ENCODE measurements around the gene ATP11A. TPM values are rescaled to one million over a fixed set of nuclear protein-coding genes. Genes with fewer than 3 reads are reported as not detected.
"Not testable (repeated sequence)": the region's sequence is repeated elsewhere in the genome, so short reads cannot be mapped to it uniquely, and the experiment has no call there.

ATP11A gene
- total RNA-seq, 1 experiment from 2014 or later: 3.2 TPM

DNA sequence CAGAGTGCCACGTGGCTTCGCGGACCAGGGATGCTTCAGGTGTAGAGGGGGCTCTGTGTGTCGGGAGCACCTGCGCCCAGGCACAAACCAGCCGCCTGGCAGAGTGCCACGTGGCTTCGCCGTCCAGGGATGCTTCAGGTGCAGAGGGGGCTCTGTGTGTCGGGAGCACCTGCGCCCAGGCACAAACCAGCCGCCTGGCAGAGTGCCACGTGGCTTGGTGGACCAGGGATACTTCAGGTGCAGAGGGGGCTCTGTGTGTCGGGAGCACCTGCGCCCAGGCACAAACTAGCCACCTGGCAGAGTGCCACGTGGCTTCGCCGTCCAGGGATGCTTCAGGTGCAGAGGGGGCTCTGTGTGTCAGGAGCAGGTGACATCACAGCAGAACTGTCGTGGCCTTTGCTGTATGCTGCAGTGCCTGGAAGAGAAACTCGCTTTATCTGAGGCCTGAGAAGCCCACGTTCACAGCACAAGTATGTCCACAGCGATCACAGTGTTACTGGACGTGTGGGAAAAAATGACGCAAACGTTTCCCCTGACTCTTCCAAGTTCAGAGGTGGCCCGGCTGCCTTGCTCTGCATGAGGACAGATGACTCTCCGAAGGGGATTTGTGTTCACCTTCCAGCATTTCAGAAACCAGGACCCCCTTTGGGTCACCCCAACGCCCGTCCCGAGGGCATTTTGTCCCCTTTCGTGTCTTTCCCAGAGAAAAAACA lies 151.6 kb downstream of the ATP11A start:
- not testable (repeated sequence) for DNase-seq (ENCODE audit: low spot score)

DNA sequence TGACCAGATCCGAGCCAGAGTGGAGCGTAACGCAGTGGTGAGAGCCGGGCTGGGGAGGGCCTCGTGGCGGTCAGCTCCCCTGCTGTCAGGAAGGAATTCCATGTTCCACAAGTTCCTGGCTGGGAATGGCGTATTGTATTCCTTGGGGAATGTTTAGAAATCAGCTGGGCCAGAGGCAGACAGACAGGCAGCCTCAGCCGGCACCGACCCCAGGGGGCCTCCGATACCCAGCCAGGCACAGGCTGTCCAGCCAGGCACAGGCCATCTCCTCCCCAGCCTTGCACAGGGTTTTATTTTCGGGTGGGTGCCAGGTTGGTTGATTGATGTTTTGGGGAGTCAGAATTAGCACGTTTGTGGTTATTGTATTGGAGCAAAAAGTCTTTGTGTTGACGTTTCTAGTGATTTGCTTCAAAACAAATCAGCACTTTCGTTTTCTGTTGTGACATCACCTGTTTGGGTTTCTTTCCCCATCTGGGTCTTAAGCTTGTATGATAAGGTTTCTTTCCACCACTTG lies 152.6 kb downstream of the ATP11A start:
- no peak for DNase-seq (ENCODE audit: low spot score)

DNA sequence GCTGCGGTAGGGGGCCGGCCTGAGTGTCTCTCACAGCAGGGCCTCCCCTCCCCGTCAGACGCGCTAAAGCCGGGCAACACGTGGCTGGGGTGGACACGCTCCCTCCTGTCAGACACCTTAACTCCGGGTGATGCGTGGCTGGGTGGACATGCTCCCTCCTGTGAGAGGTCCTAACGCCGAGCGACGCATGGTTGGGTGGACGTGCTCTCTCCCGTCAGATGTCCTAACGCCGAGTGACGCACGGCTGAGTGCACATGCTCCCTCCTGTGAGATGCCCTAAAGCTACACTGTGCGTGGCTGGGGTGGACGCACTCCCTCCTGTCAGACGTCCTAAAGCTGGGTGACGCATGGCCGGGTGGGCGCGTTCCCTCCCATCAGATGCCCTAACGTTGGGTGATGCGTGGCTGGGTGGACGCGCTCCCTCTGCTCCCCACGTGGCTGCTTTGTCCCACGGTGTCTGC lies 153.1 kb downstream of the ATP11A start:
- no peak for DNase-seq (ENCODE audit: low spot score)

DNA sequence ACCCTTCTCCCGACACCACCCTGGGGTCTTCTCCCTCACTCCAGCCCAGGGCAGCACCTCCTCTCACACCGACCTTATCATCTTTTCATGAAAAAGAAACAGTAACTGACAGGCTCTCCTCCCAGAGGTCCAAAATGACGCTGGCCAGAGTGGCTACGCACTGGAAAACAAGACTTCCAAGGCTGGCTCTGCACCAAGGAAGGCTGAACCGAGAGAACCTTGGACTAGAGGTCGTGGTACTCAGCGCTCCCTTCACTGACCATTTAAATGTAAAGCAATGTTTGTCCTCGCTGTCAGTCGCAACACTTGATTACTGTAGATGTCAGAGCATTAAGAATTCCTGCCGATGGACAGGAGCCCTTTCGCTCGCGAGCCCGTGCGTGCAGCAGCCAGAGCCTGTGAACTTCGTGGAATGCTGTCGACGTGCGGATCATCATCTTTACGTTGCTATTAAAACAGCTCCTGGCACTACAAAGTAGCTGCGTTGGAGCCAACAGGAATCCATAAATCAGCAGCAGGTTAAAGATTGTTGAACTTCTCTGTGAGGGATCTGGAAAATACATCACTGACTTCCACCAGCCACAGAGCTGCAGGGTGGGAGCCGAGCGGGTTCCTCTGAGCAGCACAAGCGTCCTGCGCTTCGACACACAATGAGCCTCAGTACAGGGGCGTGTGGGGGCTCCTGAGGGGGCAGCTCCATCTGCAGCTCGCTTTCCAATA lies 153.7 kb downstream of the ATP11A start:
- no peak for DNase-seq (ENCODE audit: low spot score)

DNA sequence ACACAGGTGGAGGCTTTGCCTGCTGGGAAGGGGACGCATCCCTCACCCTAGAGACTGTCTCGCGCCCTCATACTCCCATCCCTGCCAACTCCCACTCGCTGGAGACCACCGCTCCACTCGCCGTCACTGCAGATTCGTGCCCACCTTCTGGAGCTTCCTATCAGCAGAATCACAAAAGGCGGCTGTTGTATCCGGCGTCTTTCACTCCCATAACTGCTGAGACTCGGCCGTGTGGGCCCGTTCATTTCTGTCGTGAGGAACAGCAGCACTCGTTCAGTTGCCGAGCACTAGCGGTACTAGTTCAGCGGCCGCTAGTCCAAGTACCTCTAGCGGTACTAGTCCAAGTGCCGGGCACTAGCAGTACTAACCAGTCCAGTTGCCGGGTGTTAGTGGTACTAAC lies 154.6 kb downstream of the ATP11A start:
- no peak for DNase-seq (ENCODE audit: low spot score)

DNA sequence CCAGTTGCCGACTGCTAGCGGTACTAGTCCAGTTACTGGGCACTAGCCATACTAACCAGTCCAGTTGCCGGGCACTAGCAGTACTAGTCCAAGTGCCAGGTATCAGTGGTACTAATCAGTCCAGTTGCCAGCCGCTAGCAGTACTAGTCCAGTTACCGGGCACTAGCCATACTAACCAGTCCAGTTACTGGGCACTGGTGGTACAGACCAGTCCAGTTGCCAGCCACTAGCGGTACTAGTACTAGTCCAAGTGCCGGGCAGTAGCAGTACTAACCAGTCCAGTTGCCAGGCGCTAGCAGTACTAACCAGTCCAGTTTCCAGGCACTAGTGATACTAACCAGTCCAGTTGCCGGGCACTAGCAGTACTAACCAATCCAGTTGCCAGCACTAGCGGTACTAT lies 155.0 kb downstream of the ATP11A start:
- DNase-seq (ENCODE audit: low spot score): no peak

DNA sequence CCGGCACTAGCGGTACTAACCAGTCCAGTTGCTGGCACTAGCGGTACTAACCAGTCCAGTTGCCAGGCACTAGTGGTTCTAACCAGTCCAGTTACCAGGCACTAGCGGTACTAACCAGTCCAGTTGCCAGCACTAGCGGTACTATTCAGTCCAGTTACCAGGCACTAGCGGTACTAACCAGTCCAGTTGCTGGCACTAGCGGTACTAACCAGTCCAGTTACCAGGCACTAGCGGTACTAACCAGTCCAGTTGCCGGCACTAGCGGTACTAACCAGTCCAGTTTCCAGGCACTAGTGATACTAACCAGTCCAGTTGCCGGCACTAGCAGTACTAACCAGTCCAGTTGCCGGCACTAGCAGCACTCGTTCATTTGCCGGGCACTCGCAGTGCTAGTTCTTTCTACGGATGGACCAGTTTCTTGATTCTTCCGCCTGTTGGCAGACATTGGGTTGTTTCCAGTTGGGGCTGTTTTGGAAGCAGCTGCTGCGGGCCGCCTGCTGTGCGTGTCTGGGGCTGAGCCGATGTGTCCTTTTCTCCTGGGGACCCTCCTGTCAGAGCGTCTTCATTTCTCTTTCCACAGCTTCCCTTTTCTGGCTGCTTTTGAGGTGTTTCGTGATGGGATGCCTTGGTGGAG lies 155.8 kb downstream of the ATP11A start:
- no peak for DNase-seq (ENCODE audit: low spot score)

DNA sequence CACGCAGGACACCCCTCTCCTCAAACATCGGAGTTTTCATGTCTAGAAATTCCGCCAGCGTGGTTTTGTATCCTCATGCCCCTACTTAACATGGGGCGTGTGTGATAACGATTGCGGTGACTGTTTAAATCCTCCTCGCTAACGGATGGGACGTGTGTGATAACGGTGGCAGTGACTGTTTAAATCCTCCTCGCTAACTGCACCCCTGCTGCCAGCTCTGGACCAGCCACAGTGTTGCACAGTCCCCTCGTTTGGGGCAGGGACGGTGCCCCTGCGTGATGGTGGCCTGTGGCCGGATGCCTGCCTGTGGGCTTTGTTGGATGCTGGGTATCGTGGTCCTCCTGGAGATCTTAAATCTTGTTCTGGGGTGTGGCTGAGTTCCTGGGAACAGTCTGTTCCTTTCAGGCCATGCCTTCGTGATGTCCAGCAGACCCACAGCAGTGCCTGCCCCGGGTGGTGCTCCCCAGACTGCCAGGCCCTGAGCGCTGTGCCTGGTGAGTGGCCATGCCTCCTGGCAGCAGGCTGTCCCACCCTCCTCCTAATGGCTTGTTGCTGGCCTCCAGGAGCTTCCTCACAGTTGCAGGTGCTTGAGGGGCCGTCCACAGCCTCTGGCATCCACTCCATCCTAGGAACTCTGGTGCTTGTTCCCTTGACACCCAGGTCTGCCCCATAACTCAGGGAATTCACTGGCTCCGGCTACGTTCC lies 156.7 kb downstream of the ATP11A start:
- DNase-seq (ENCODE audit: low spot score): no peak

DNA sequence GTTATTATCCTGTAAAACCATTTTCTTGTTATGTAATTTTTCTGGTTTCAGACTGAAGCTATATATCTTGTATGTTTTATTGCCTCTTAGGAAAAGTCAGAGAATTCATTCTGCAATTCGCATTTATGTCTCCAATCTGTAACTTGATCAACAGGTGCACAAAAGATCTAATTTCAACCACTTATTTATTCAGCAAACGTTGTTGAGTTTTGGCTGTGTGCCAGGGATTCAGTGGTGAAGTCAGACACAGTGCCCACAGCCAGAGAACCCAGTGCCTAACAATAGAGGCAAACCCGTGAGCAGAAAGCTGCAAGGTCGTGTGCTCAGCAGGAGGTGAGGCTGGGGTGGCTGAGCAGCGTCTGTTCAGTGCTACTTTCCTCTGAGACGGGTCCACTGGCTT lies 159.7 kb downstream of the ATP11A start:
- DNase-seq (ENCODE audit: low spot score): peak; percentile 14

DNA sequence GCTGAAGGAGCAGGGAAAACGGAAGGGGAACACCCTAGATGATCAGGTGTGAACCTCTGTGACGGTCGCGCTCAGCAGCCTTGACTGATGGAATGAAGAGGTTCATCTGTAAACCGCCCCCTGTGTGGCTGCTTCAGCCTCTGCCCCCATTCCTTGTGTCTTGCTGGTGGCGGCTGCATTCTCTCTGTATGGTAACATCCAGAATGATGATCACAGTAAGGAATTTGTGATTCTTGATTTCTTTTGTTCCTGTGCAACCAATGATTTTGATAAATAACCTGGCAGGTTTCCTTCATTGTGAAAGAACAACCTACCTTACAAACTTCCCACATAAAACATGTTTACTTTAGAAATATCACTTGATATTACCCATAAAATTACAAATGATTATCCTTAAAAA lies 160.4 kb downstream of the ATP11A start:
- no peak for DNase-seq (ENCODE audit: low spot score)

DNA sequence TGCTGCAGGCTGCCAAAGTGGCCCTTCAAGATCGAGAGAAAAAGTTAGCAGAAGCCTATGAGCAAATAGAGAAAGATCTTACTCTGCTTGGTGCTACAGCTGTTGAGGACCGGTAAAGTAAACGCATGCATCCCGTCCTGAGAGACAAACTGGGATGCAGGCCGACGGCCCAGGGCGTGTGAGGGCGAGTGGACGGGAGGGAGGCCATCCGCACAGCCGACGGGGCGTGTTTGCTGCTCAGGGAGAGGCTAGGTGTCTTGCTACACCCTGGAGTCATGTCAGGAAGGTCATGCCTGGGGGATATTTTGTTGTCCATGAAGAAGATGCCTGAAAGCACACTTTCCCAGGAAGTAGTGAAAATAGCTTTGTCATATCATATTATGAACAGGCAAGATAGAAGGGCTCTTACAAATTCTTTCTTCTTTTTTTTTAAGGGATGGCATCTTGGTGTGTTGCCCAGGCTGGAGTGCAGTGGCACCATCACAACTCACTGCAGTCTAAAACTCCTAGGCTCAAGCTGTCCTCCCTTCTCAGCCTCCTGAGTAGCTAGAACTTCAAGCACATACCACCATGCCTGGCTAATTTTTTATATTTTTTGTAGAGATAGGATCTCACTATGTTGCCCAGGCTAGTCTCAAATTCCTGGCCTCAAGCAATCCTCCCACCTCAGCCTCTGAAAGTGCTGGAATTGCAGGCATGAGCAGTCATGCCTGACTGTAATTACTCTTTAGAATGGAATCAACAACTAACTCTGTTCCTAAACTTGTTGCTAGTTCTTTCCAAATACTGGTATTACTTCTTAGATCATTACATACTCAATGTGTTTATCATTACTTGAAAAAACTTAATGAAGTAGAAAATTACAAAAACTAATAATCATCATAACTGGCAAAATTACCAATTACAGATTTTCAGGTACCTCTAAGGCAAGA lies 161.5 kb downstream of the ATP11A start:
- DNase-seq (ENCODE audit: low spot score): no peak

DNA sequence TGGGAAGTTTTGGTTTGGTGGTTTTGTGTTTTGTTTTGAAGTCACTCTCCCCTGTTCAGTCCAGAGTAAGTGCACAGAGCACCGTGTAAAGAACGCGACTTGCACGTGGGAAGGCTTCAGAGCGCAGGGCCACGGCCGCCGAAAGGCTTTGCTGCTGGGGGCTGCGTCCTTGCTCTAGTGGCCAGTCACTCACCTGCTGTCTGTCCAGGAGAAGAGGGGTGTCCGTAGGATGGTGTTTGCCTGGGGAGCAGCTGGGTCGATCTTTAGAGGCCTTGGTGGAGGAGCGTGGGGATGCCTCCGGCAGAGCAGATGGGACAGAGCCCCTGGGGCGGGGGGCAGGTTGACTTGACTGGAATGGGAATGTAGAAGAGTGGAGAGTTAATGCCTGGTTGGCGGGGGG lies 162.6 kb downstream of the ATP11A start:
- no peak for DNase-seq (ENCODE audit: low spot score)

DNA sequence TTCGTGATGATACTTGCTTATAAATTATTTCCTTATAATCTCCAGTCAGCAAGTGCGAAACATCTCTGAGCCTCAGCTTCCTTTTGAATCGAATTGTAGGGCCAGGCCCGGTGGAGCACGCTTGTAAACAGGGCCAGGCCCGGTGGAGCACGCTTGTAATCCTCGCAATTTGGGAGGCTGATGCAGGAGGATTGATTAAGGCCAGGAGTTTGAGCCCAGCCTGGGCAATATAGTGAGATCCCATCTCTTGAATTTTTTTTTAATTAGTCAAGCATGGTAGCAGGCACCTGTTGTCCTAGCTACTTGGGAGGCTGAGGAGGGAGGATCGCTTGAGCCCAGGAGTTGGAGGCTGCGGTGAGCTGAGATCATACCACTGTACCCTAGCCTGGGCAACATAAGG lies 163.0 kb downstream of the ATP11A start:
- DNase-seq (ENCODE audit: low spot score): no peak

DNA sequence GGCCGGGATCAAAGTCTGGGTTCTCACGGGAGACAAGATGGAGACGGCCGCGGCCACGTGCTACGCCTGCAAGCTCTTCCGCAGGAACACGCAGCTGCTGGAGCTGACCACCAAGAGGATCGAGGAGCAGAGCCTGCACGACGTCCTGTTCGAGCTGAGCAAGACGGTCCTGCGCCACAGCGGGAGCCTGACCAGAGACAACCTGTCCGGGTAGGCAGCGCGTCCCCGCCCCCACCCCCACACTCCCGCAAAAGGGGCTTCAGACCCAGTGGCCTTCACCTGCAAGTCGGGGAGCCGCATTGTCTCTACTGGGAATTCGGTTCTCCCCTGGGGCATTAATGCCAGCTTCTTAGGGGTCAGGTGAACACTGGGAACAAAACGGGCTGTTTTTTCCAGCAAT lies 164.5 kb downstream of the ATP11A start:
- no peak for DNase-seq (ENCODE audit: low spot score)

DNA sequence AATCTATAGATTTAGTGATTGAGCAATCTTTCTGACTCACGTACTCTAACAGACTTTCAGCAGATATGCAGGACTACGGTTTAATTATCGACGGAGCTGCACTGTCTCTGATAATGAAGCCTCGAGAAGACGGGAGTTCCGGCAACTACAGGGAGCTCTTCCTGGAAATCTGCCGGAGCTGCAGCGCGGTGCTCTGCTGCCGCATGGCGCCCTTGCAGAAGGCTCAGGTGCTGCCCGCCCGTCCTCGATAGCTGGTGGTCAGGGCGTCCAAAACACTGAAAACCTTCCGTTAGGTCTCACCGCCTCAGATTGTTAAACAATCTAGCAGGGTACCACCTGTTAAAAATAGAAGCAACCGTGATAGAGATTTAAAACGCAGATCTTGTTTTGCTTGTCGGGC lies 166.0 kb downstream of the ATP11A start:
- DNase-seq (ENCODE audit: low spot score): no peak

DNA sequence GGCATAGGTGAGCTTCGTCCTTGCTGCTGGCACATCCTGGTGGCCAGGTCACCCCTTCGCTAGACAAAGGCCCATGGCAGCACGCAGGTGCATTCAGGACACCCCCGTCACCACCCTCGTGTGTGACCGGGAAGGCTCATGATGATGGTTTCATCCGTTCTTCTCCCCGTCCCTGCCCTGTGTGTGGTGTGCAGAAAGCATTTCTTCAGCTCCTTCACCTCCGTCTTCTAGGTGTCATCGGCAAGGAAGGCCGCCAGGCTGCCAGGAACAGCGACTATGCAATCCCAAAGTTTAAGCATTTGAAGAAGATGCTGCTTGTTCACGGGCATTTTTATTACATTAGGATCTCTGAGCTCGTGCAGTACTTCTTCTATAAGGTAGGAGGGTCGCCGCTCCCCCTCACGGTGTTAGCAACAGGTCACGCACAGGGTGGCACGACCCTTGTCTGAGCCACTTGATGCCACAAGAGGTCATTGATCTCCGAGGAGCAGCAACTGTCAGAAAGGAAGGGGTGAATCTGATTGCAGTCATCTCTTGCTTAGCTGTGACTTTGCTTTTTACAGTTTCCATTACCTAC lies 168.2 kb downstream of the ATP11A start:
- DNase-seq (ENCODE audit: low spot score): no peak

DNA sequence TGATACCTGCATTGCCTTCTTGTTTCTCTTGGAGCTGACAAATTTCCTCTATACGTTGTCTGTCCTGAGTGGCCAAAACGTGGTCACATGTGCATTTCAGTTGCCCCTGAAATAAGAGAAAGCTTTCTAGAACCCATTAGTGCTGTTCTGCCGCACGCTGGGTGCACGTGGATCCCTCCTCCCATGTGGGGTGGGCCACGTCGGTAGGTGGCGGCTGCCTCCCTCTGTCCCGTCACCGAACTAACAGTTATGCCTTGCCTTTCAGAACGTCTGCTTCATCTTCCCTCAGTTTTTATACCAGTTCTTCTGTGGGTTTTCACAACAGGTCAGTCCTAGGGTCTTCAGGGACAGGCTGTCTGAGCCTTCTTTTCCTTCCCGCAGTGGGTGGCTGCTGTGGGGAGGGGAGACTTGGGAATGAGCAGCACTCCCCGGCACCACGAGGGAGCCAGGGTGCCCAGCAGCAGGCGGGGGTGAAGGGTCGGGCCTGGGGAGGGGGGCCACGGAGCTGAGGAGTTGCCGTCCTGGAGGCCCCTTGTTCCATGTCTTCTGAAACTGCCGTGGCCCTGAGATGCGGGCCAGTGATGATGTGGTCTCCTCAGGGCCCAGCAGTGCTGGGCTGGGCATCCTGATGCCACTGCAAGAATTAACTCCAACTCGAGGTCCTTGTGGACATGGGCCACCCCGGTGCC lies 169.4 kb downstream of the ATP11A start:
- no peak for DNase-seq (ENCODE audit: low spot score)

DNA sequence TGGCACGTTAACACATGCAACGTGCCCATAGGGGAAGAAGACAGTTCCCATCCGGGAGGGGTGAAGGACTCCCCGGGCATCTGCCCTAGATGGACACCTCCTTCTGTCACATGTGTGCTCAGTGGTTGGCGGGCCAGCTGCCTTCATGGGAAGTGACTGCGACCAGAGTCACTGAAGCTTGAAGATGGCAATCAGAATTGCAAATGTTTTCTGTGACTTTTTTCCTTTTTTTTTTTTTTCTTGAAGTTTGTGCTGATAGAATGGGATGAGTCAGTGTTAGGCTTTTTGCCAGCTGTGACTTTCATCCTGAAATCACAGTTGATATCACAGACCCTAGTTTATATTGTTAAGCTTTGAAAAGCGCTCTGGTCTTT lies 170.0 kb downstream of the ATP11A start:
- peak; percentile 21 for DNase-seq (ENCODE audit: low spot score)

DNA sequence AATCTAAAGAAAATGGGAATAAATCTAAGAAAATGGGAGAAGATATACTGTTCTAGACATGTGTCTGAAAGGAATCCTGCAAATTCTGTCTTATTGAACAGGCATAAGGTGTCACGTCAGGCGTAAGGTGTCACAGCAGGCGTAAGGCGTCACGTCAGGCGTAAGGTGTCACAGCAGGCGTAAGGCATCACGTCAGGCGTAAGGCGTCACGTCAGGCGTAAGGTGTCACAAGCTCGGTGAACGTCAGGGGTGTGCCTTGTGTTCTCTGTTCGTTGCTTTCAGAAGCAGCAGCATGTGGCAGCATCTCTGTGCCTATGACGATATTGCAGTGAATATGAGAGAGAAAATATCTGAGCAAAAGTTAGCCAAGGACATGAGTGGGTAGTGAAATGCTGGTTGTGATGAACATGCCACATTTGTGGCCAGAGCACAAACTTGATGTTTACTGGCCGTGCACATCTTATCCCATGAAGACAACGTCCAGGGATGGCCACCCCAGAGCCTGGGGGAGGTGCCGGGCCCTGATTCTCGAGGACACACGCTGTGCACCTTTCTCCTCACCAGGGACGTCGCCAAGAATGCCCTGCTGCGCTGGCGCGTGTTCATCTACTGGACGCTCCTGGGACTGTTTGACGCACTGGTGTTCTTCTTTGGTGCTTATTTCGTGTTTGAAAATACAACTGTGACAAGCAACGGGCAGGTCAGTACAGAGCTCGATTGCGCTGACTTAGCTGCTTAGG lies 172.2 kb downstream of the ATP11A start:
- DNase-seq (ENCODE audit: low spot score): no peak

All from H4 (cell line).